NCI-H82 treated with DMSO at 0.1 percent for 48 hours (cell line): ENCODE measurements around the gene SETD2.
A peak's percentile ranks its signal among the peaks of the same experiment; 100 is the strongest.
"Not testable (repeated sequence)": the region's sequence is repeated elsewhere in the genome, so short reads cannot be mapped to it uniquely, and the experiment has no call there.

ENCODE experiments used
- DNase-seq: peaks from one replicate; lab custom pipeline; 2025; ENCODE audit not compliant: unreplicated experiment; lab: John Stamatoyannopoulos, UW

The SETD2 gene, protein sequence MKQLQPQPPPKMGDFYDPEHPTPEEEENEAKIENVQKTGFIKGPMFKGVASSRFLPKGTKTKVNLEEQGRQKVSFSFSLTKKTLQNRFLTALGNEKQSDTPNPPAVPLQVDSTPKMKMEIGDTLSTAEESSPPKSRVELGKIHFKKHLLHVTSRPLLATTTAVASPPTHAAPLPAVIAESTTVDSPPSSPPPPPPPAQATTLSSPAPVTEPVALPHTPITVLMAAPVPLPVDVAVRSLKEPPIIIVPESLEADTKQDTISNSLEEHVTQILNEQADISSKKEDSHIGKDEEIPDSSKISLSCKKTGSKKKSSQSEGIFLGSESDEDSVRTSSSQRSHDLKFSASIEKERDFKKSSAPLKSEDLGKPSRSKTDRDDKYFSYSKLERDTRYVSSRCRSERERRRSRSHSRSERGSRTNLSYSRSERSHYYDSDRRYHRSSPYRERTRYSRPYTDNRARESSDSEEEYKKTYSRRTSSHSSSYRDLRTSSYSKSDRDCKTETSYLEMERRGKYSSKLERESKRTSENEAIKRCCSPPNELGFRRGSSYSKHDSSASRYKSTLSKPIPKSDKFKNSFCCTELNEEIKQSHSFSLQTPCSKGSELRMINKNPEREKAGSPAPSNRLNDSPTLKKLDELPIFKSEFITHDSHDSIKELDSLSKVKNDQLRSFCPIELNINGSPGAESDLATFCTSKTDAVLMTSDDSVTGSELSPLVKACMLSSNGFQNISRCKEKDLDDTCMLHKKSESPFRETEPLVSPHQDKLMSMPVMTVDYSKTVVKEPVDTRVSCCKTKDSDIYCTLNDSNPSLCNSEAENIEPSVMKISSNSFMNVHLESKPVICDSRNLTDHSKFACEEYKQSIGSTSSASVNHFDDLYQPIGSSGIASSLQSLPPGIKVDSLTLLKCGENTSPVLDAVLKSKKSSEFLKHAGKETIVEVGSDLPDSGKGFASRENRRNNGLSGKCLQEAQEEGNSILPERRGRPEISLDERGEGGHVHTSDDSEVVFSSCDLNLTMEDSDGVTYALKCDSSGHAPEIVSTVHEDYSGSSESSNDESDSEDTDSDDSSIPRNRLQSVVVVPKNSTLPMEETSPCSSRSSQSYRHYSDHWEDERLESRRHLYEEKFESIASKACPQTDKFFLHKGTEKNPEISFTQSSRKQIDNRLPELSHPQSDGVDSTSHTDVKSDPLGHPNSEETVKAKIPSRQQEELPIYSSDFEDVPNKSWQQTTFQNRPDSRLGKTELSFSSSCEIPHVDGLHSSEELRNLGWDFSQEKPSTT (N-terminal part only)

DNA sequence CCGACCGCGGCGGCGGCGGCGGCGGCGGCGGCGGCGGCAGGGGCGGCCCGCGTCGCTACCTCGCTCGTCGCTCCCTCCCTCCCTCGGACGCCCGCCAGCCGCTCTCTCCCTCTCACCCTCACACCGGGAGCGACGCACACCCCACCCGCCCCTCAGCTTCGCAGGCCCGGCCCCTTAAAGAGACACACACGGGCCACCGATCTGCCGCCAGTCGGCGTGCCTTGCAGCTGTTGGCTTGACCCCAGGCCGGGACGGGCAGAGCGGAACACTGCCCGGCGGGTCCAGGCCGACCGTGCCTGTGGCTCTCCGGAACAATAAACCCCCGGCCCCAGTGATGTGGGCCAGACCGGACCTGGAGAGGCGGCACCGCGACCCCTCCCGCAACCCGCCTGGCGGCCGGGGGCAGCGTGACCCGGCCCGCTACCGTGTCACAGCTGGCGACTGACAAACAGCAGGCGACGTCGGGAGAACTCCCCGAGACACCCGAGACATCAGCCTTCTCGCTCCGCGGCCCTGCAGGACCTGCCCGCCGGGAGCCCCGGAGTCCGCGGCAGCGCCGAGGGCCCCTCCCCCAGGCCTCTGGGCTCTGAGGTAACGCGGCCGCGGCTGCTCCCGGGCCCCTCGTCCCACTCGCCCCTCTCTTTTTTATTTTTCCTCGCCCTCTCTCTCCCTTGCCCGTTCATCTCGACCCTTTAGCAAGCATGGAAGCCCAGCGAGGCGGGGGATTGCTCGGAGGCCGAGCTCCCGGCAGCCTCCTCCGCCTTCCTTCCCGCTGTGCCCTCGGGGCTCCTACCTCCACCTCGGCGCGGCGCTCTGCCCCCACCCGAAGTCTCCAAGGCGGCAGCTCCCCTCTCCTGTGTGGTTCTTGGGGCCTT, at the start of gene SETD2:
Gene SETD2 (minus strand): TSS at position 107 of the 875 bp plus-strand sequence. CDS start 189 bp downstream, outside the sequence.
- peak; percentile 62 for DNase-seq

DNA sequence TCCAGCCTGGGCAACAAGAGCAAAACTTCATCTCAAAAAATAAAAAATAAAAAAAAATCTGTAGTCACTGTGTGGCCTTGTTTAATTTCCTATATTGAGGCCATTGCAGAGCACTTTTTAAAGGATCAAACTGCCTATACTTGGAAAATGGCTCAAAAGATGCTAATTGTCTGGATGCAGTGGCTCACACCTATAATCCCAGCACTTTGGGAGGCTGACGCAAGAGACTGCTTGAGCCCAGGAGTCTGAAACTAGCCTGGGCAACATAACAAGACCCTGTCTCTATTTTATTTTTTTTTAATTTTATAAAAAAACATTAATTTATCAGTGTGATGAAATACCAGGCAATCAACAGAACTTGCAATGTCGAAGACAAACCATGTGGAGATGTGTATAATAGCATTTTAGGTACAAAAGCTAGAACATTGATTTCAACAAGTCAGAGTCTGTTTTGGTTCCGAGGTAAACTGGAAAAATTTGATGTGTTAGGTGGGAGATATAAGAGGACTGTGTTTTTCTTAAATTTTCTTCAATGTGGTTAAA, 47.0 kb upstream of the SETD2 start:
- DNase-seq: no peak

DNA sequence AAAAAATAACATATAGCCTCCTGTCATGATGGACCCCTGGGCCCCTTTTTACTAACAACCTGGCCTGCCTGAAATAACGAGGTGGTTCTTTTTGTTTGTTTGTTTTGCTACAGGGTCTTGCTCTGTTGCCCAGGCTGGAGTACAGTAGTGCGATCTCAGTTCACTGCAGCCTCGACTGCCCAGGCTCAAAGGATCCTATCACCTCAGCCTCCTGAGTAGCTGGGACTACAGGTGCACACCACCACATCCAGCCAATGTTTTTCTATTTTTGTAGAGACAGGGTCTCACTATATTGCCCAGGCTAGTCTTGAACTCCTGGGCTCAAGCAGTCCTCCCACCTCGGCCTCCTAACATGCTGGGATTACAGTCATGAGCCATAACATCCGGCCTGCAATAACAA, 42.1 kb upstream of the SETD2 start:
- not testable (repeated sequence) for DNase-seq

DNA sequence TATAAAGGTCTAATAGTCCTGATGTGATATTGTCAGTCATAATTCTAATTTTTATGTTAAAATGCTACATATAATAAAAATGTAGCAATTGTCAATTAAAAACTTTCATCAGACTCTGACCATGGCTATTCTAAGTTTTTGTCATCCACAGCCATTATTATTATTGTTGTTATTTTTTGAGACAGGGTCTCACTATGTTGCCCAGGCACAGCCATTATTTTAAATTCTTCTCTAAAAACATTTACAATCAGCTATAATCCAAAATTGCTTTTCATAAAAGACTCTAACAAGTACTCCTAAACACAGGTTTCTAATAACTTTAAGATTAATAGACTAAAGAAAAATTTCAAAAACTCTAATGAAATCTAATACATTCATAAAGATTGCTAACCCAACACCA, 41.0 kb upstream of the SETD2 start:
- DNase-seq: no peak

DNA sequence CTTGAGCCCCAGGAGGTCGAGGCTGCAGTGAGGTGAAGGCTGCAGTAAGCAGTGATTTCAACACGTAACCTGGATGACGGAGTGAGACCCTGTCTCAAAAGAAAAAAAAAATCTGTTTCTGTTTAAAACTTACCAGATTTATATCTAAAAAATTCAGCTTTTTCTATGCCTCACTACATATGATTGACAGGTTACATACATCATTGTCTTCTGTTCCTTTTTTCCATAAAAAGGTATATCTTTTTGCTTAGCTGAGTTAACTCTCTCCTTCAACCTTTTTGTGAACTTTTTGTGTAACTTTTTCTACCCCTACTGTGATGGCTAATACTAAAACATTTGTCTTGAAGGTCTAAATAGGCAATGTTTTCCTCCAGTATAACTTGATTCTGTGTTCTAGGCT, 38.6 kb upstream of the SETD2 start:
- DNase-seq: no peak

GRCh38 chr3:47197287-47197686, 33.4 kb upstream of the SETD2 start:
- no peak for DNase-seq

DNA sequence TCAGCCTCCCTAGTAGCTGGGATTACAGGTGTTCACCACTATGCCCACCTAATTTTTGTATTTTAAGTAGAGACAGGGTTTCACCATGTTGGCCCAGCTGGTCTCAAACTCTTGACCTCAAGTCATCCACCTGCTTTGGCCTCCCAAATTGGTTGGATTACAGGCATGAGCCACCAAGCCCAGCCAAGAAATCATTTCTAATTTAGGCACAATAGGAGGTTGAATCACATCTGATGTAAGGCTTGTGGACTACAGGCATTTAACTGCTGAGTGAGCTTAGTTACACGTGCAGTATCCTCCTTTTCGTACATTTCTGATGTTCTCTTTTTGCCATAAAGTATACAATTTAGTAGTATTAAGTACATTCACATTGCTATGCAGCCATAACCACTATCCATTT, 31.1 kb upstream of the SETD2 start:
- DNase-seq: no peak

- DNase-seq: no peak
Observed at GRCh38 chr3:47193871-47194859, 30.3 kb upstream of the SETD2 start.

GRCh38 chr3:47186285-47186684, 22.4 kb upstream of the SETD2 start:
- DNase-seq: no peak

GRCh38 chr3:47181685-47182084, 17.8 kb upstream of the SETD2 start:
- DNase-seq: not testable (repeated sequence)

DNA sequence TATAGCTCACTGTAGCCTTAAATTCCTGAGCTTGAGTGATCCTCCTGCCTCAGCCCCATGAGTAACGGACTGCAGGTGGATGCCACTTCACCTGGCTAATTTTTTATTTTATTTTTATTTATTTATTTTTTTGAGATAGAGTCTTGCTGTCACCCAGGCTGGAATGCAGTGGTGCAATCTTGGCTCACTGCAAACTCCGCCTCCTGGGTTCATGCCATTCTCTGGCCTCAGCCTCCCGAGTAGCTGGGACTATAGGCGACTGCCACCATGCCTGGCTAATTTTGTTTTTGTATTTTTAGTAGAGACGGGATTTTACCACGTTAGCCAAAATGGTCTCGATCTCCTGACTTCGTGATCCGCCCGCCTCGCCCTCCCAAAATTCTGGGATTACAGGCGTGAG, 16.1 kb upstream of the SETD2 start:
- not testable (repeated sequence) for DNase-seq

DNA sequence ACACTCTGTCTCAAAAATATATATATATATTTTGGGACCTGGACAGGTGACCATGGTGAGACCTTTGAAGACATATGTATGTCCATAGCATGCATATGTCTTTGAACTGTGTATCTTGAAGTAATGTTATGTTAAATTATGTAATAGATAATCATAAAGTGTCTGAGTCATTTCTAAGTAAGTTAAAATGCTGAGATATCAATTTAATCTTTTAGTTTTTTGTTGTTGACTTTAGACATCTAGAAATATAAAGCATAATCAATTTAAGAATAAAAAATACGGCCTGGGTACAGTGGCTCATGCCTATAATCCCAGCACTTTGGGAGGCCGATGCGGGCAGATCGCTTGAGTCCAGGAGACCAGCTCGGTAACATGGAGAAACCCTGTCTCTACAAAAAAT, 12.7 kb upstream of the SETD2 start:
- DNase-seq: no peak

GRCh38 chr3:47163169-47164006, 525 bp downstream of the SETD2 start:
- DNase-seq: no peak

DNA sequence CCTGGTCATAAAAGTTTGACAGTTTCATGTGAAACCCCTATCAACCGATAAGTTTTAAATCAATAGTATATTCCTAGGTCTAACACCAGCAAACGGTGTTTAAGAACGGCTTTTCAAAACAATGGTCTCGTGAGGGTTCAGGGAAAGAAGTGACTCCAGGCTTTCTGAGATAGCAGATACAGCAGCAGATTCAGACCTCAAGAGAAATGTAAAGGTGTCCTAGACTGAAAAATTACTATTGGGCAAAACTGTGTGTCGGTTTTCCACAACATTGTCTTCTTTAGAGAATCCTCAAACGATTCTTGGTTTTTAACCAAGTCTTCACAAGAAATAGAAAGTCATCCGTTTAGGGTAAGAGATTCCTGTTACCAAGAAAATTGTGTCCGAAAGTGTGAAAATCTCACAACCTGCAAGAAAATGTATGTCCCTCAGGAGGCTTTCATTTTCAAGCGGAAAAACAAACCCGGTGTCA, 1.2 kb downstream of the SETD2 start:
- no peak for DNase-seq

DNA sequence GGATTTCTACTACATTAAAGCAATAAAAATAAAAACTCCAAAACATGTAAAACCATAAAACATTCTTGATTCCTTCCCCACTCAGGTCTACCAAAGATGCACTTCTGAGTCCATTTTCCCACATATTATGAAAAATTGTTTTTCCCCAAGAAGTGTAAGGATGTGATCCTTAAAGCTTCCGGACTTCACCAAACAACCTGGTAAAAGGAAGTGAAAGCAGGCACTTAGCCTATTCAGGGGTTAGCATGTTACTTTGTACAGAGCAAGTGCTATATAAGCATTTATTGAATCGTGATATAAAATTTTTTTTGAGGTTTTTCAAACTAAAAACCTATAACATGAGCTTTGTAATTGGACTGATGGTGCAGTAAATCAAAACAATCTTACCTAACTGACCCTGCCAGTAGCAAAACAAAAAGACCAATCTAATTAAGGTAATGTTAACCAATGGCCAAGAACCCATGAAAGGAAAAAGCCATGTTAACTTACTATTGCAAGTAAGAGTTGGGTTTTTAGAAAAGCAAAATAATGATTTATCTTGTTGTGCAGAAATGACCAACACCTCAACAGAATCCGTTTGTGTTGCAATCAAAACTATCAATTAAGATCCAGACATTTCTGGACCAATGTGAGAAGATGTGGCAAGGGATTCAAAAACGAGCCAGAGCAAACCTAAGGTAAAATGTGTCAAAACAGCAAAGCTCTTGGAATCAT, 1.8 kb downstream of the SETD2 start:
- DNase-seq: no peak

- DNase-seq: no peak
Observed at GRCh38 chr3:47159820-47160219, 4.1 kb downstream of the SETD2 start.

DNA sequence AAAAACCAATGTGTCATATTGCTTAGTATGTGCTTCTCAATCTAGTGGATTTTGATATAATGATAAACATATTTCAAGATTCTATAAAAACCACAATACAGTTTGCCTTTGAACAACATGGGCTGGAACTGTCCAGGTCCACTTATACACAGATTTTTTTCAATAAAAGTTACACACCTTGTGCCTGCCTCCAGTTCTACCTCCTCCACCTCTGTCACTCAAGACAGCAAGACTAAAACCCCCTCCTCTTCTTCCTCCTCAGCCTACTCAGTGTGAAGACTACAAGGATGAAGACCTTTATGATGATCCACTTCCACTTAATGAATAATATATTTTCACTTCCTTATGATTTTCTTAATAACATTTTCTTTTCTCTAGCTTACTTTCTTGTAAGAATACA, 5.7 kb downstream of the SETD2 start:
- DNase-seq: no peak
